Measurements from ENCODE around the gene CLIC5.

Gene CLIC5

DNA sequence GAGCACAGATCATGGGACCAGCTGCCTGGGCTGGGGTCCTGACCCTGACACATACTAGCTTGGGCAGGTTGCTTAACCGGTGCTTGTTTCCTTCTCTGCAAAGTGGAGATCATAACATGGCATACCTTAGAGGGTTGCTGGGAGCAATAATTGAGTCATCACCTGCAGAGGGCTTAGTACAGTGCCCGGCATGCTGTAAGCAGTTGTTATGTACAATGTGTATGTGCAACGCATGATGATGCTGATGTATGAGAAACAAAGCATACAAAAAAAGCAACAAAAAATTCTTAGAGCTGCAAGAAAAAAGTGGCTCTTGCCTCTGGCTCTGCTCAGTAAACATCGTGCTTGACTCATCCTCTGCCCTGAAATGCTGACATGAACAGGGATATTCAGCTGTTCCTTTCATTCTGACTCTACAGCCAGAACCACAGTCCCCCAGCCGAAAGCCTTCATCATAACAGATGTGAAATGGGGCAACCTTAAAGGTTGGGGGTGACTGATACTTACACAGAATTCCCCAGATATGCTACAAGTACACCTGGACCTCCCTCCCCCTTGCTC lies 91.7 kb downstream of the CLIC5 start:
- TF ChIP-seq CTCF (IDR thresholded peaks at IDR 0.05; ENCODE audit: extremely low read depth, insufficient read depth, missing control alignments) = no peak
- DNase-seq (ENCODE audit: low spot score) = peak; percentile 47
- in situ Hi-C loops (cut with MboI; ENCODE audit: low pct_unique_long_range_greater_than_20kb, low sequenced_read_pairs, unreplicated experiment) = loop anchor here (25.0 kb wide), 2 partner anchors 487 to 1262 kb away; no protein-coding TSS in a partner anchor

GRCh38 chr6:45922728-45923351 lies 92.8 kb downstream of the CLIC5 start:
- in situ Hi-C loops (cut with MboI; ENCODE audit: low pct_unique_long_range_greater_than_20kb, low sequenced_read_pairs, unreplicated experiment) = loop anchor here (25.0 kb wide), 2 partner anchors 486 to 1261 kb away; no protein-coding TSS in a partner anchor
- TF ChIP-seq CTCF (IDR thresholded peaks at IDR 0.05; ENCODE audit: extremely low read depth, insufficient read depth, missing control alignments) = peak; percentile 73
- DNase-seq (ENCODE audit: low spot score) = peak; percentile 50

DNA sequence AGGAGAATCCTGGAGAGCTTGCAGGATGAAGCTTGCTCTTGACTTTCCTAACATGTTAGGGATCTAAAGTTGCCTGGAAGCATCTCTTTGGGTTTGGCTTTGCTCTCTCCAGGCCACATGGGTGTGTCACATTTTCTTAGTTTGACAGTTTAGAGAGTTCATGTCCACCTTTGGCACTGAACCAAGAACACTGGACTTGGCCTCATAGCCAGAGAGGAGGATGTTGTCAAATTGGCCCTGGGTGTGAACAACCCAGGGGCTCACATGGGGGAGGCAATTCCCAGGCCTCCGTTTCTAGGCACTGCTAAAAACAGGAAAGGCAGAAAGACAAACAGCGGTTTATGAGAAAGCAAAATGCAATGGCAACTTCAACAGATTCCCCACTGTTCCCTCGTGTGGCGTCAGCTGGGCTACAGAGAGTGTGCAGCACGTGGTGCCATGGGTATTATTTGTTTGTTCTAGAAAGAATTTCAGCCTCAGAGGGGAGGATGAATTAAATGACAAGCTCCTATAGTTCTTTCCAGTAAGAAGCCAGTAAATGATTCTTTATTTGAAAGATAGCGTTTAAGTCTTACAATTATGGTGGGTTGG lies 93.9 kb downstream of the CLIC5 start:
- no peak for DNase-seq (ENCODE audit: low spot score)
- TF ChIP-seq CTCF (IDR thresholded peaks at IDR 0.05; ENCODE audit: extremely low read depth, insufficient read depth, missing control alignments) = no peak
- in situ Hi-C loops (cut with MboI; ENCODE audit: low pct_unique_long_range_greater_than_20kb, low sequenced_read_pairs, unreplicated experiment) = loop anchor here (25.0 kb wide), 2 partner anchors 484 to 1259 kb away; no protein-coding TSS in a partner anchor

DNA sequence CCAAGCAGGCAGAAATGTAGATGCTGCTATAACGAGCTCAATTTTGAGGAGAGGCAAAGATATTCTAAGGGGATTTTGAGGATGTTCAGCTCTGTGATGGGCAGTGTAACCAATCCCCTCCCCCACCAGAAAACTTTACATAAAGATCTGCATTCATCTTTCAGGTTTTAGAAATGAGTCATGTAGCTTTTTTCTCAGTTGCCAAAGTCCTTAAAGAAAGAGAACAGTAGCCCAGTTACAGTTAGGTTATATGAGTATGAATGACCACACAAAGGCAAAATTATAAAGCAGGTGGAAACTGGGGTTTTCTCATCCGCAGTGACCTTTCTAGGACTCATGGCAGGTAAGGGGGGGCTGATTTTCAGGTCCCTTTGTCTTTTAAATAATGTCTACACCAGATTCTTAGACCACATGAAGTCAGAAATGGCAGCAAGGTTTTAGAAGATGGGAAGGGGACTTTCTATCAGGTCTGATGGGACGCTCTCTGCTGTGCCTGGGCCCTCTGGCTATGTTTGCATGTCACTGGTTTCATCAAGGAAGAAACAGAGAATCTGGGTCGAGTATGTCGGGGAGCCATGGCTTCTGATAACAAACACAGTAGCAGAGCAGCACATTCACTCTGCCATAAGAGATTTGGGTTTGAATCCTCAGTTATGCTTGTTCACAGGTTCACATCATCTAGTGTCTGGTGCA lies 94.7 kb downstream of the CLIC5 start:
- no peak for TF ChIP-seq CTCF (IDR thresholded peaks at IDR 0.05; ENCODE audit: extremely low read depth, insufficient read depth, missing control alignments)
- peak; percentile 50 for DNase-seq (ENCODE audit: low spot score)
- in situ Hi-C loops (cut with MboI; ENCODE audit: low pct_unique_long_range_greater_than_20kb, low sequenced_read_pairs, unreplicated experiment) = loop anchor here (25.0 kb wide), 2 partner anchors 484 to 1259 kb away; no protein-coding TSS in a partner anchor

DNA sequence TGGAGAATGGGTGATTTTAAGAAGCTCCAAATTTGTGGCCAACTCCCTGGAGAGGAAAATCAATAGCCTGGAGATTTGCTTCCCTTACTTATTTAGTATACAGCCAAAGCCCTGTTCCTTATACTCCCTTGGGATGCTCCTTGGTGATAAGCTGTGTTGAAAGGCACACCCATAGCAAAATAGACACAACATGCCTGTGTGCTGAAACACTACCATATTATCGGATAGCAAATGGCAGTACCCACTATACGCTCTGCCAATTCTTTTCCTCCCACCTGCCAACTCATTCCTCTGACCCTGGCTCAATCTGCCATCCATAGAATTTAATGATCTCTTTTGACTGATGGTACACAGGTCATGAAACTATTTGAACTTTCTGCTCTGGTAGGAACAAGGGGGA lies 98.2 kb downstream of the CLIC5 start:
- in situ Hi-C loops (cut with MboI; ENCODE audit: low pct_unique_long_range_greater_than_20kb, low sequenced_read_pairs, unreplicated experiment) = loop anchor here (25.0 kb wide), 2 partner anchors 480 to 1255 kb away; no protein-coding TSS in a partner anchor
- no peak for TF ChIP-seq CTCF (IDR thresholded peaks at IDR 0.05; ENCODE audit: extremely low read depth, insufficient read depth, missing control alignments)
- no peak for DNase-seq (ENCODE audit: low spot score)

DNA sequence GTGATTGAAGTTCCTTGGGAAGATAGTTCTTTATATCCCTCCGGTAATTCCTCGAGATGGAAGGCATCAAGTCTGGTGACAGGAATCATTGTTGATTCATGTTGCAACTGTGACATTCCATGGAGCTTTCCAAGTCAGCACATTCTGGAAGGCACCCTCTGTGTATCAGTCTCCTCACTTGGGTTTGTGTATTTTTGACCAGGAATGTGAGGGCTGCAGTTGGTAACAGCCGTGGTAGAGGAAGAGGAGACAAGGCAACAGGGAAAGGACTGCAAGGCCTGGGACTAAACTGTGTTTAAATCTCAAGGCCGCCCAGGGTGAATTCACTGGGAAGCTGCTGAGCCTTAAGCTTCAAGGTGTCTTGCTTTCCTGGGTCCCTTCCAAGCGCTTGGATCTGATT lies 99.0 kb downstream of the CLIC5 start:
- DNase-seq (ENCODE audit: low spot score) = no peak
- in situ Hi-C loops (cut with MboI; ENCODE audit: low pct_unique_long_range_greater_than_20kb, low sequenced_read_pairs, unreplicated experiment) = loop anchor here (25.0 kb wide), 2 partner anchors 479 to 1254 kb away; no protein-coding TSS in a partner anchor
- TF ChIP-seq CTCF (IDR thresholded peaks at IDR 0.05; ENCODE audit: extremely low read depth, insufficient read depth, missing control alignments) = no peak

Measured in GM13977 (cell line).